ENCODE data around the gene PBRM1. TPM values are rescaled to one million over a fixed set of nuclear protein-coding genes. Genes with fewer than 3 reads are reported as not detected.

The PBRM1 gene
- total RNA-seq, 1 donor from 2014 or later, result 116 TPM

DNA sequence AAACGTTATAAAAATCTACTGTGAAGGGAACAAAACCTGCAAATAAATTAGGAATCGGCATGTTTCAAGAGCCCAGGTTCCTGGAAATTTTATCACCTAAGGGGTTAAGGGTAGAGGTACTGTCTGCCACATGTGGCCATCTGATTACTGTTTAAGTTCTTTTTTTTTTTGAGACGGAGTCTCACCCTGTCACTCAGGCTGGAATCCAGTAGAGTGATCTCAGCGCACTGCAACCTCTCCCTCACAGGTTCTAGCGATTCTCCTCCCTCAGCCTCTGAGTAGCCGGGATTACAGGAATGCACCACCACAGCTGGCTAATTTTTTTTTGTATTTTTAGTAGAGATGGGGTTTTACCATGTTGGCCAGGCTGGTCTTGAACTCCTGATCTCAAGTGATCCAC lies 113.5 kb downstream of the PBRM1 start:
- no peaks in the 10 kb centered on the region for H3K27me3 Mint-ChIP-seq (ENCODE audit: insufficient read depth, low read depth)
- H3K4me3 ChIP-seq, result no peak overlapping the region
- H3K36me3 Mint-ChIP-seq, result peaks cover 25% of the 10 kb centered on the region
- peaks cover 13% of the 10 kb centered on the region for H3K36me3 ChIP-seq
- no peaks in the 10 kb centered on the region for H3K79me2 ChIP-seq (ENCODE audit: low read depth)
- H3K27me3 ChIP-seq, result no peaks in the 10 kb centered on the region
- no peak overlapping the region for H3K4me2 ChIP-seq
- no peak overlapping the region for H2AFZ ChIP-seq (replicated peaks)
- no peaks in the 10 kb centered on the region for H3K4me1 ChIP-seq
- H3K4me1 Mint-ChIP-seq, result no peaks in the 10 kb centered on the region
- TF ChIP-seq EZH2phosphoT487 (IDR thresholded peaks at IDR 0.05), result no peak
- TF ChIP-seq CTCF (IDR thresholded peaks at IDR 0.05), result no peak
- TF ChIP-seq EZH2 (IDR thresholded peaks at IDR 0.05), result no peak
- no peak overlapping the region for H3K27ac Mint-ChIP-seq
- H3K9me3 ChIP-seq (ENCODE audit: low read depth), result no peaks in the 10 kb centered on the region
- H3K9ac ChIP-seq, result no peak overlapping the region
- no peak overlapping the region for H3K27ac ChIP-seq
- peaks cover 10% of the 10 kb centered on the region for H3F3A ChIP-seq (ENCODE audit: low read depth)
- H4K20me1 ChIP-seq (ENCODE audit: low read depth), result peaks cover 3% of the 10 kb centered on the region
- H3K9me3 Mint-ChIP-seq, result no peaks in the 10 kb centered on the region
- H3K4me3 Mint-ChIP-seq, result no peak overlapping the region
- DNase-seq (ENCODE audit: low spot score), result no peak

DNA sequence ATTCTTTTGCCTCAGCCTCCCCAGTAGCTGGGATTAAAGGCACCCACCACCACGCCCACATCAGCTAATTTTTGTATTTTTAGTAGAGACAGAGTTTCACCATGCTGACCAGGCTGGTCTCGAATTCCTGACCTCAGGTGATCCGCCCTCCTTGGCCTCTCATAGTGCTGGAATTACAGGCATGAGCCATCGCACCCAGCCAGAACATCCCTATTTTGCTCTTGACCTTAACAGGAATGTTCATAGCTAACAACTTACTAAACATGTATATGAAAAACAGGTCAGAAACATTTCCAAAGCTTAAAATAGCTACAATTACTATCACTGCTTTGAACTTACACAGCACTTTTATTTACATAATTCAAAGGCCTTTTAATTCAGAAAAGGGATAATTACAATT lies 115.6 kb downstream of the PBRM1 start:
- no peaks in the 10 kb centered on the region for H3K27me3 ChIP-seq
- no peak overlapping the region for H3K4me3 ChIP-seq
- no peak overlapping the region for H3K27ac ChIP-seq
- no peaks in the 10 kb centered on the region for H3K4me1 ChIP-seq
- H3K27ac Mint-ChIP-seq, result no peak overlapping the region
- no peaks in the 10 kb centered on the region for H3K4me1 Mint-ChIP-seq
- no peaks in the 10 kb centered on the region for H3K27me3 Mint-ChIP-seq (ENCODE audit: insufficient read depth, low read depth)
- peaks cover 6% of the 10 kb centered on the region for H3K36me3 ChIP-seq
- no peaks in the 10 kb centered on the region for H3K79me2 ChIP-seq (ENCODE audit: low read depth)
- no peak for TF ChIP-seq CTCF (IDR thresholded peaks at IDR 0.05)
- no peak for TF ChIP-seq EZH2phosphoT487 (IDR thresholded peaks at IDR 0.05)
- peaks cover 3% of the 10 kb centered on the region for H4K20me1 ChIP-seq (ENCODE audit: low read depth)
- H3K36me3 Mint-ChIP-seq, result peaks cover 12% of the 10 kb centered on the region
- no peak for DNase-seq (ENCODE audit: low spot score)
- H3K9ac ChIP-seq, result no peak overlapping the region
- no peaks in the 10 kb centered on the region for H3K9me3 ChIP-seq (ENCODE audit: low read depth)
- H3F3A ChIP-seq (ENCODE audit: low read depth), result peaks cover 10% of the 10 kb centered on the region
- no peaks in the 10 kb centered on the region for H3K9me3 Mint-ChIP-seq
- H2AFZ ChIP-seq (replicated peaks), result no peak overlapping the region
- no peak overlapping the region for H3K4me2 ChIP-seq
- H3K4me3 Mint-ChIP-seq, result no peak overlapping the region

GRCh38 chr3:52568069-52568468 lies 117.6 kb downstream of the PBRM1 start:
- no peaks in the 10 kb centered on the region for H3K79me2 ChIP-seq (ENCODE audit: low read depth)
- H3K27me3 ChIP-seq, result no peaks in the 10 kb centered on the region
- no peak overlapping the region for H3K9ac ChIP-seq
- H3K4me2 ChIP-seq, result no peak overlapping the region
- H3K27ac Mint-ChIP-seq, result no peak overlapping the region
- H3K27ac ChIP-seq, result no peak overlapping the region
- peaks cover 5% of the 10 kb centered on the region for H3F3A ChIP-seq (ENCODE audit: low read depth)
- peaks cover 3% of the 10 kb centered on the region for H4K20me1 ChIP-seq (ENCODE audit: low read depth)
- no peaks in the 10 kb centered on the region for H3K4me1 Mint-ChIP-seq
- H3K9me3 ChIP-seq (ENCODE audit: low read depth), result no peaks in the 10 kb centered on the region
- H3K4me1 ChIP-seq, result no peaks in the 10 kb centered on the region
- peaks cover 9% of the 10 kb centered on the region for H3K36me3 Mint-ChIP-seq
- no peak overlapping the region for H3K4me3 ChIP-seq
- H3K9me3 Mint-ChIP-seq, result no peaks in the 10 kb centered on the region
- no peak for DNase-seq (ENCODE audit: low spot score)
- H3K27me3 Mint-ChIP-seq (ENCODE audit: insufficient read depth, low read depth), result no peaks in the 10 kb centered on the region
- no peak overlapping the region for H3K4me3 Mint-ChIP-seq
- H2AFZ ChIP-seq (replicated peaks), result no peak overlapping the region
- peaks cover 7% of the 10 kb centered on the region for H3K36me3 ChIP-seq
- no peak for TF ChIP-seq EZH2phosphoT487 (IDR thresholded peaks at IDR 0.05)
- no peak for TF ChIP-seq EZH2 (IDR thresholded peaks at IDR 0.05)

DNA sequence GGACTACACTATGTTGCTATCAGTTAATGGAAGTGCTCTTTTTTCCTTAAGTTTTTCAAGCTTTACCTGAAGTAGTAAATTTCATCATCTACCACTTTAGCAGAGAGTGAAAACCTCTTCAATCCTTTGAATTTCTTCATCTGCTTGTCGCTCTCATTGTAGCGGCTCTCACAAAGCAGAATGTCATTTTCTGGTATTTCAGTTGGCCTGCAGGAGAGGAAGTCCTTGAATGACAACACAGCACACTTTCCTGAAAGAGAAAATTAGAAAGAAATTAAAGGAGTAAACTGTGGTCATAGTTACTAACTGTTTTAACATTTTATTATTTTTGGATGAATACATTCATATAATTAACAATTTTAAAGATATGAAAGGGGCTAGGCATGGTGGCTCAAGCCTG lies 121.7 kb downstream of the PBRM1 start:
- no peaks in the 10 kb centered on the region for H4K20me1 ChIP-seq (ENCODE audit: low read depth)
- peaks cover 17% of the 10 kb centered on the region for H3K36me3 ChIP-seq
- H3K79me2 ChIP-seq (ENCODE audit: low read depth), result no peaks in the 10 kb centered on the region
- TF ChIP-seq EZH2phosphoT487 (IDR thresholded peaks at IDR 0.05) (no peak), CTCF (IDR thresholded peaks at IDR 0.05) (no peak), EZH2 (IDR thresholded peaks at IDR 0.05) (no peak)
- no peaks in the 10 kb centered on the region for H3F3A ChIP-seq (ENCODE audit: low read depth)
- no peak overlapping the region for H3K4me2 ChIP-seq
- peaks cover 28% of the 10 kb centered on the region for H3K36me3 Mint-ChIP-seq
- H3K9ac ChIP-seq, result no peak overlapping the region
- H3K4me1 Mint-ChIP-seq, result no peaks in the 10 kb centered on the region
- H3K4me3 ChIP-seq, result no peak overlapping the region
- H3K4me3 Mint-ChIP-seq, result no peak overlapping the region
- no peaks in the 10 kb centered on the region for H3K27me3 Mint-ChIP-seq (ENCODE audit: insufficient read depth, low read depth)
- H3K9me3 Mint-ChIP-seq, result no peaks in the 10 kb centered on the region
- no peaks in the 10 kb centered on the region for H3K27me3 ChIP-seq
- H2AFZ ChIP-seq (replicated peaks), result no peak overlapping the region
- no peak overlapping the region for H3K27ac Mint-ChIP-seq
- no peaks in the 10 kb centered on the region for H3K4me1 ChIP-seq
- H3K27ac ChIP-seq, result no peak overlapping the region
- H3K9me3 ChIP-seq (ENCODE audit: low read depth), result no peaks in the 10 kb centered on the region
- no peak for DNase-seq (ENCODE audit: low spot score)

Measured in neural progenitor cell (in vitro differentiated cells).